NCI-H748 (cell line): ENCODE measurements around the gene LIPH.
A peak's percentile ranks its signal among the peaks of the same experiment; 100 is the strongest.

Experiments used
- DNase-seq: peaks from one replicate; lab custom pipeline; 2025; ENCODE audit not compliant: unreplicated experiment; lab: John Stamatoyannopoulos, UW

LIPH gene

DNA sequence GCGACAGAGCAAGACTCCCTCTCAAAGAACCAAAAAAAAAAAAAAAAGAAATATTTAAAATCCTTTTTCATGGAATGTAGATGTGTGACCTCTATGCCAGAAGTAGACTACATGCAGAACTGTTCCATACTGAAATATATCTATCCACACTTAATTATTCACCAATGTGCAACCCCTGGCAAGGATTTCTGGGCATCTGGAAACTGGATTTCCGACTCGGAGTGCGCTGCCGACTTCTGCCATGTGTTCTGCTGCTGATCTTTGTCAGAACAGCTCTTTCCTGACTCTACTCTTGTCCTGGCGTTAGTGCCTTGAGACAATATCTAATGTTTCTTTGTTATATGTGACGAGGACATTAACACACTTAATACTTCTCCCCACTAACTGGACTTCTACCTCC, 11.7 kb downstream of the LIPH start:
- DNase-seq: no peak

DNA sequence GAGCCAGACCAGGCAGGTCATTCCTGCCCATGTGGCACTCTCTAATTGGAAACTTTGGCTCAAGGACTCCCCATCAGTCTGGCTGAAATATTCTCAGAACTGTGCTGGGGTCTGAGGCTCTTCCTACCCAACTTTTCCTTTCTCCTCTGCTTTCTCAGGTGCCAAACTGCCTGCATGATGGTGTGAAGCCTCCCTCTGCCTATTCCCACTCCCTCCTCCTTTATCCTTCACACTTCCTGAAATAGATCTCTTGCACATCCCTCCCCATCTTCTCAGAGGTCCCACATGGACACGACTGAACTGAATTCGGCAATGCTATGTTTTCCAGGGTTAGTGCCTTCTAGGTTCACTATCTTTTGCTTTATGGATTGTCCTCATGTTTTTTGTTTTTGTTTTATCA, 12.5 kb downstream of the LIPH start:
- no peak for DNase-seq

DNA sequence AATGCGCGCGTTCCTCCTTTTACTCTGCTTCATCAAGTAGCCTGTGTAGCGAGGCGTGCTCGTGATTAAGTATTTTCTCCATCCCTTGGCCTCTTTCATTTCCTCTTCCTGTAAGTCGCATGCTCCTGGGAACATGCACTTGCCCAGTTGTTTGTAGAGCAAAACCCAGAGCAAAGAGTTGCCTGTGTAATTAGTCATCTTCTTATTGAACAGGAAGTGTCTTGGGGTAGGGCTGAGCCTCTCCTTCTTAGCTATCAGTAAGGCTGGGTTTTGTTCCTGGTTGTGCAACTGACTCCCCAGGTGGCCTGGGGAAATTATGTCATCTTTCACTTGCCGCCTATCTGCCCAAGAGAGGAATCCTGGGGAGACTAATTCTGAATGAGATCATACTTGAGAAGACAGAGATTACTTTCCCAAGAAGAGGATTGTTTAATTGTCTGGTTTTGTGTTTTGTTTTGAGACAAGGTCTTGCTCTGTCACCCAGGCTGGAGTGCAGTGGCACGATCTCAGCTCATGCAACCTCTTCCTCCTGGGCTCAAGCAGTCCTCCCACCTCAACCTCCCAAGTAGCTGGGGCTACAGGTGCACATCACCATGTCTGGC, 14.9 kb downstream of the LIPH start:
- no peak for DNase-seq

DNA sequence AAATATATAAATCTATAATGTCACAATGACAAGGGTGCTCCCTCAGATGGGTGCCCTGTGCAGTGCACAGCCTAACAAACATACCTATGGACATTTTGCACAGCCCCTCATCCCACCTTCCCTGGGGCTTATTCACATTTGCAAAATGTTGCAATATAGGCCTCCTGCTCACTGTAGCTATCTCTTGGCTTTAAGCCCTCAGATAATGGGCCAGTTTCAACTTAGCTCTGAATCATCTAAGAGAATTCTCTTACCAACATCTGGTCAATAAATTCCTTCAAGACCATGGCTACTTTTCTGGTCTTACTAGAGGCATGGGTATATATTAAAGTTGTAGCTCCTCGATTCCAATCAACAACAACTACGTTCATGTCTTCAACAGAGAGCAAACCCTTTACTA, 17.9 kb downstream of the LIPH start:
- DNase-seq: no peak

DNA sequence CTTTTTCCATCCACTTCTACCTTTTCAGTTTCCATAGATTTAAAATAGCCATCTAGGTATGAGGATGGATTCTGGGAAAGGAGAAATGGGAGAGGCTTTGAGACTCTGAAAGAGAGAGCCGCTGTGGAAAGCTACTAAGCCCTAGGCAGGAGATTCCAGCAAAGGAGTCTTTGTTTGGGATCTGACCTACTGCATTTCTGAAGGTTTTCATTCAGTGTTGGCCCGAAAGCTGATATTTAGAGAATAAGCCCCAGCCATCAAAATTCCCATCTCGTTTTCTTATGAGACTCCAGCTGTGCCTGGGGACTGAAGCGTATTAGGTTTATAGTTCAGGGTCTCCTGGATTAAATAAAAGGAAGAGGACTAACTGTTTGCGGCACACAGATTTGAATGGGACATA, 19.5 kb downstream of the LIPH start:
- DNase-seq: no peak

DNA sequence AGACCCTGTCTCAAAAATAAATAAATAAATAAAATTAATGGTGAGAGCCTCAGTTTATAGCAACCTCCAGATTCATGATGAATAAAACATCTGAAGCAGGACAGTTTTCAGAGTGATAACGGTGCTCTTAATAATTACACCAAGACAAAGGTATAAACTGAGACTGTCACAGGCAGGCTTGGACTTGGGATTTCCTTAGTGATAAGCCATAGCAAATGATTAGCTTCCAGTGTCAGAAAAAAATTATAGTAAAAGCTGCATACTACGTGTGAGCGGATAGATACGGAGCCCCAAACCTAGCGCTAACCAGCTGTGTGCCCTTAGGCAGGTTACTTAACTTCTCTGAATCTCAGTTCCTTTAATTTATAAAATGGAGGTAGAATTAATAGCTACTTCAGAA, 21.5 kb downstream of the LIPH start:
- no peak for DNase-seq

DNA sequence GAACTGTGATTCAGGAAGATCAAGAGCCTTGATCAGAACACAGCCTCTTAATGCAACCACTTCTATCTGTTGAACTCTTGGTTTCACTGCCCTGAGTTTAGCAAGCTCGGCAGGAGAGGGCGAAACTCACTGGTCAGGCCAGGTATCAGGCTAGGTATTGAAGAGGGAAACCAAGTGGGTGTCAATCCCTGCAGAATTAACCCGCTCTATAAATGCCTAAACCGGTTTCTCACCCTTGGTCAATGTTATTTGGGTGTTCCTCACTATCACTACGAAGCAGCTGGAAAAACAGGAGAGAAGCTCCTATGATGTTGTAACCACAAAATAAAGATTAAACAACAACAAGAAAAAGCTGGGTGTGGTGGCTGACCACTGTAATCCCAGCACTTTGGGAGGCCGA, 23.9 kb downstream of the LIPH start:
- no peak for DNase-seq

DNA sequence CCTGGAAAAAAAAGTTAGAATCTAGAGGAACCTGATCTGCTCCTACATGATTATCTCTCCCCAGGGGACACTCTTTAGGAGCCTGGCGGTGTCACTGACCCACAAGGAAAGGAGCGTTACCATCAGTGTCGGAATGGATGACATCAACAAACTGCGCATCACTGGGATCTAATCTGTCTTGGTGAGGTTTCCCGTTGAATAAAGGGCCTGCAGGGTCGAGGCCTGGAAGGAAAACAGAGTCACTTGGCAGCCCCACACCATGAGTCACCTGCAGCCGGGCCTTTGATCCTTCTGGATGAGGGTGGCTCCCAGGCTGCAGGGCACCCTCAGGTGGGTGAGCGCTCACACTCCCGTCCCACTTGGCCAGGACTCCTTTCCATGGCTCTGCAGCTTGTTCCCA, 25.0 kb downstream of the LIPH start:
- DNase-seq: no peak

DNA sequence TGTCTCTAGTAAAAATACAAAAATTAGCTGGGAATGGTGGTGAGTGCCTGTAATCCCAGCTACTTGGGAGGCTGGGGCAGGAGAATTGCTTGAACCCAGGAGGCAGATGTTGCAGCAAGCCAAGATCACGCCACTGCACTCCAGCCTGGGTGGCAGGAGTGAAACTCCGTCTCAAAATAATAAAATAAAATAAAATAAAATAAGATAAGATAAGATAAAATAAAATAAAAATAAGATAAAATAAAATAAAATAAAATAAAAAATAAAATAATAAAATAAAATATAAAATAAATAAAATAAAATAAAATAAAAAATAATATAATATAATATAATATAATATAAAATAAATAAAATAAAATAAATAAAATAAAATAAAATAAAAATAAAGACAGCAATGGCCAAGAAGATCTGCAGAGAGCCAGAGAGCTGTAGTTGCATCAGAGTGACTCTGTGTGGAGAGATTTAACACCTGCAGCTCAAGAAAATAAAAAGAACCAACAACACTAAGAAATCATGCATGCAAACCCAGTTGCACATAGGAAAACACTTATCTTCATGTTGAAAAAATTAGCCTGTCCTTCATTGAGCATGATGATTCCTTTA, 25.9 kb downstream of the LIPH start:
- no peak for DNase-seq

DNA sequence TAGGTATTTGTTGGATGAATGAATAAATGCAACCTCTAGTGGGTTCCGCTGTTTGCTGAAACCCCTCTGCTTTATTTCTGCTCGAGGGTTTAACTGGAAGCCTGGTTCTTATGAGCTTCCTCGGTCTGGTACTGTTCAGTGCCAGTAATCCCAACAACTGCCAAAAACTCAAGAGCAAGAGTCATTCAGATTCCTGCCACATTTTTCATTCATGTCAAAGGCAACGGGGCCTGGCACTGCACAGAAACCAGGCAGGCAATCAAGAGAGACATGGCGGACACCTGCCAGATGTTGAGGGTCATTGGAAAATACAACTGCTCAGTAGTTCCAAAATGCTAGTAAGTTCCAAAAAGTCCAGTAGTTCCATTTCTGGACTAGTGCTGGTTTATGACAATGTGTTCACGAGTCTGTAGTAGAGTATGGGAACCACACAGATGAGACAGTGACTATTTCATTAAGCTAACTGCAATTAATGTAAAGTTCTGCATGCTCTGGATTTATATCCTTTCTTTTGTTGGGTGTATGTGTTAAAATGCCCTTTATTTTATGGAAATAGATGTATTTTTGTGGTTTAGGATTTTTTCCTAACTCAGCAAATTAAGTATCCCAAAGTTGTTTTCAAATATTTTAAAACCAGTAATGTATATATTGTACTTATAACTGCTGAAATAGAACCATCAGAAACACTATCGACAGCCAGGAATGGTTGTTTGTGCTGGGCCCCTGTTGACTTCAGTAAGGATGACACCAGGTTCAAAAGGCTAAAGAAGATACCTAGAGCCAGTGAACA, 30.8 kb downstream of the LIPH start:
- no peak for DNase-seq

DNA sequence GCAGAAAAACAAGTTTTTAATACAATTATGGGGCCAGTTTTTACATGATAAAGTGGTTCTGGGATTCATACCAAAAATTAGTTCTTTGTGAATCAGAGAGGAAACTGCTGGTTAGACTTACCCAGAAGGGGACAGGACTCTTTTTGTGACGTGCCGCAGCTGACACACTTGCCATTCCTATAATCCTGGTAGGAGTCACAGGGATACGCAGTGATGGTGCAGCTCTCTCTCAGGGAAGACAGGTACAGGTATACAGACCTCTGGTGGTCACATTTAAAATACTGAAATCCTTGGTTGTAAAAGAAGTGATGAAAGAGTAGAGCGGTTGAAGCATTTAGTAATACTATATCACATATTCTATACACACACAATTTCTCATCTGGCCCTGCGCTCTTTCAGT, 33.4 kb downstream of the LIPH start:
- peak; percentile 9 for DNase-seq

DNA sequence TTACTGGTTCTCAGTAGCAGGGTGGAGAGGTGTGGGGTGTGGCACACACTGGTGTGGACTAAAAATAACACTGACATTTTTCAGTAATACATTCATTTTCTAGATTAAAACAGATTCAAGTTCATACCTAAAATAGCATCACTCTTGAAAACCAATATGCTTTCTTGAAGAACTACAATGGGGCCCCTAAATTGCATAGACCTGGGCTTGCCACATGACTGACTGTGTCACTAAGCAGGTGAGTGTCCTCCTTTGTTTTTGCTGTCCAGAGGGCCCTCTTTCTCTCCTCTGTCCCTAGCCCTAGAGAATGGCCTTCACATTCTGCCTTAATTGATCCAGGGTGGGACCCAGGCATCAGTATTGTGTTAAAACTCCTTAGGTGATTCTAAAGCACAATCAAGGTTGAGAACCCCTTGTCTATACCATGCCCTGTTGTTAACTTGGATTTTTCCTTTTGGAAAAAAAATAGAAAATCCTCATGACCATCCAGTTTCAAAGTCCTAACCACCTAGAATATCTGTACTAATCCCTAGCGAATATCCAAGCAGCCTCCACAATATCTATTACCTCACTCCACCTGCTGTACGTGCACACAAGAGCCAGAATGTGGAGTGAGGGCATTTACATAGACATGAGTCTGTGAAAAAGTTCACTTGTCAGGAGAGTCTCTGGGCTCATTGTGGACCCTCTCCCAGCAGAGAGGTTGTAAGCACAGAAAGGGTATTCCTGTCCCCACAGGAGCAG, 34.8 kb downstream of the LIPH start:
- no peak for DNase-seq

DNA sequence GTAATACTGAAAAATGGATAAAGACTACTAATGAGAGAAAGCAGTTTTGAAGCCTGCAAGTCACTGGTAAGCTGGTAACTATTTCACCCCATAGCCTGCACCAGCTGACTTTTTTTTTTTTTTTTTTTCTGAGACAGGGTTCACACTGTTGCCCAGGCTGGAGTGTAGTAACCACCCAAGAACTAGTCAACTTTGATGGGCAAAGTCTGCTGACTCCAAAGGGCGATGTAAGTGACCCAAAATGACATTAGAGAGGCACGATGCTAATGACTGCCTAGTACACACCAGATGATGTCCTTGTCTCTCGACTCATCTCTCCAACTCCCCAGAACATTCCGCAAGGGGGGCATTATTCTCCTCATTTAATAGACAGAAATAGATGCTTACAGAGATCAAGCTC, 40.7 kb downstream of the LIPH start:
- DNase-seq: no peak

DNA sequence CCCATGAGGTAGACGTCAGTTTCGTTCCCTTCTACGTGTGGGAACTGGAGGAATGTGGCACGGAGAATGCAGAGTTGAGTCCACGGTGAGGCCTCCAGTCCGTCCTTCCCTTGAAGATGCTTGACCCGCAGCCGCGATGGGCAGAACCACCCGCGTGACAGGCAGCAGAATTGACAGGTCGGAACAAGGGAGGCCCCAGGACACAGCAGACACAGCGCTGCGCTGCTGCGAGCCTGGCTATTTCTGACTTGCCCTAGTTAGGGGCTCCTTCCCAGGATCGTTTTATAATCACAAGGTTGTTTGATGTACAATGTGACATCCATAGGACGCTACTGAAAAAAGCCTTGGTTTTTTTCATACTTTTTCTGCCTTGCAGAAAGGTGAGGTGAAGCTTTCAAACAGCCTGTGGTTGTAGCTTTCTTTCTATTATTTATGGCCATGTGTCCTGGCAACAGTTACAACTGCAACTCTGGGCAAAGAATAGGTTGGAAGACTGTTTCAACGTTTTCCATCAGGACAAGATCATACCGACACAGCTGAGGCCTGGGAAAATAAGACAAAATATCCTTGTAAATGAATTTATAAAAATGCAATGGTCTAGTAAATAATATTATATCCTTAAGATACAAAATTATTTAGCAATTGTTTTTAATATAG, 43.9 kb downstream of the LIPH start:
- DNase-seq: no peak

DNA sequence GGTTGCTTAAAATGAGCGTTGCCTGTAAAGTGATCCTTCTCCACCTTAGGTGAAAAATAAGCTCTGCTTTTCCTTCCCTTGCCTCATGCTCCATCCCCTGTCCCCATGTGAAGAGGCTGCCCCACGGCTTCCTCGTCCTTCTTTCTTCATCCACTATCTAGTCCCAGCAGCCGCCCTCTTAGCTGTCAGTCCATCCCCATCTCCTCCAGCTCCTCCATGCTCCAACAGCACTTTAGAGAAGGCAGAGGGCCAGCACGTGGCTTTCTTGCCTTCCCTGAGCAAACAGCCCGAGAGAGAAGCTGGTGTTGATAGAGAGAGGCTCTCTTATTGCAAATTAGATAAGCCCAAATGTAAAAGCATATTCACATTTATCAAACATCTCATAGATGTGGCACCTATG, 44.5 kb downstream of the LIPH start:
- no peak for DNase-seq

DNA sequence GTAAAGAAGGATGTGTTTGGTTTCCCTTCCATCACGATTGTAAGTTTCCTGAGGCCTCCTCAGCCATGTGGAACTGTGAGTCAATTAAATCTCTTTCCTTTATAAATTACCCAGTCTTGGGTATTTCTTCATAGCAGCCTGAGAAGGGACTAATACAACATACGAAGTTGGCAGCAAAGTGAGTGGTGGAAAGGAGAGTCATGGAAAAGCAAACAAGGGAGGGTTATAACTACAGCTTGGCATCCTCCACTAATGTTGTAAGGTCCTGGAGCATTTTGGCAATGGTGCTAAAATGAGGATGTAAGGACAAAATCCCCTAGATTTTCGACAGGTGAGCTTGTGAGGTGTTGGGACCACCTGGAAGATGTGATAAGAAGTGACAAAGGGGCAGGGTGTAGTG, 47.8 kb downstream of the LIPH start:
- DNase-seq: no peak

DNA sequence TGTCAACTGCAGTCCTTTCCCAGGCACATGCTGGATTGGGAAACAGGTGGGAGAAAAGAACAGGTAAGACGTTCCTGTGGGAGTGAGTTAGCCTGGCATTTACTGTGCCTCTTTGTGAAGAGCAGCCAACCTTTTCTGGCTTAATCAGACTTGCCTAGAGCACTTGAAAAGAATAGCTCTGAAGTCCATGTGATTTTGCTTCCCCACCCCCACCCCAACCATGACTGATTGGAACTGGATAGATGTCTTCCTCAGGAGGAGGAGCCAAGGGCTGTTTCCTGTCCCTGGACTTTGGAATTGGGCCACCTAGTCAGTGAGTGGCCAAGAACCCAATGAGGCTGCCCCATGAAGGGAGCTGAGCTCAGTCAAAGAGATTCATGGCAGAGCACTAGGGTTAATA, 48.9 kb downstream of the LIPH start:
- no peak for DNase-seq

DNA sequence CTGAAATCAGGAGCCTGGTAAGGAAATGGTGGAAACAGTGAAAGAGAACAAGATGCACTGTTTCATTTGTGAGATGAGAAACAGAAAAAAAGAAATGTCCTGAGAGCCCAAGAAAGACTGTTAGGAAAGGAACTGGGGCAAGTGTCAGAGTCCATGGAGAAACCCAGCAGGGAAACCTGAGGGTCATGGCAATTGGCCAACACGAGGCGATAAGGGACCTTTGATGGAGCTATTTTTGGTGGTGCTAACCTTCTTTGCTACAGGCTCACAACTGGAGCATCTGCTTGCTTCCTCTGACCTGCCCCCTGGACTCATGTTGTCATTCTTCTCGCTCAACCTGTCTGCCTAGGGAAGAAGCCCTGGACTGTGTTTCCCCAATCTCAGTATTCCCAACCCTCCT, 49.4 kb downstream of the LIPH start:
- DNase-seq: no peak

DNA sequence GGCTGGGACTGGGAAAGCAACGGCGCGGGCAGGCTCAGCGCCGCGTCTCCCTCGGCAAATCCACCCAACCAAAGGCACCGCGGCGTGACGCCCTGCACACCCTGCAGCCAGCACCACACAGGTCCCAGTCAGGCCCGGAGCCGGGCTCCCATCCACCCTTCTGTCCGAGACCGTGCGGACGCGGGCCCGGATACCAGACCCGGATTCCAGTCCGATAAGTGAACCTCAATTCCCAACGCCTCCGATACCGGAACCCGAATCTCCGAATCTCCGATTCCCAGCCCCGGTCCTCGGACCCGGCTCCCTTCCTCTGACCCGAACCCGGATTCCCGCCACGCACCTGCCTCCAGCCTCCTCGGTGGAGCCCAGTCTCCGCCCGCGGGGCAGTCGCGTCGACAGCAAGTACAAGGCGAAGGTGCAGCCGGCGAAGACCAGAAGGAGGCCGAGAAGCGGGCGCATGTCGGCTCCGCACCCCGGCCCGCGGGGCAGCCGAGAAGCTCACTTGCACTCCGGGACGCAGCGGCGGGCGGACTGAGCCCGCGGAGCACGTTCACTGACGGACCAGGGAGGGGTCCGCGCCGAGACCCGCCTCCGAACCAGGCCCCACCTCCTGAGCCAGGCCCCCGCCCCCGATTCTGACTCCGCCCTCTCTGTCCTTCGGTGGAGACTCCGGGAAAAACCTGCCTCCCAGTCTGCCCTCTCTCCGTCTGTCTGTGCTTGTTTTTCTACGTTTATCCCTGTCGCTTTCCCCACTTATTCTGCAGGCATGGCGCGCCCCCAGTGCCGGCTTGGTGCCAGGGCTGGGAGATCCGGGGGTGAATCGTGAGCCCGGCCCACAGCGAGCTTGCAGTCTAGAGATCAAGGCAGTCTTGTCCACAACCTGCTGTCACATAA, 53.6 kb downstream of the LIPH start, which contains the start of gene TMEM41A:
TSS of gene TMEM41A (minus strand) at position 533 of the 894 bp plus-strand sequence. CDS start at position 459, 74 bp downstream.
- peak; percentile 89 for DNase-seq

DNA sequence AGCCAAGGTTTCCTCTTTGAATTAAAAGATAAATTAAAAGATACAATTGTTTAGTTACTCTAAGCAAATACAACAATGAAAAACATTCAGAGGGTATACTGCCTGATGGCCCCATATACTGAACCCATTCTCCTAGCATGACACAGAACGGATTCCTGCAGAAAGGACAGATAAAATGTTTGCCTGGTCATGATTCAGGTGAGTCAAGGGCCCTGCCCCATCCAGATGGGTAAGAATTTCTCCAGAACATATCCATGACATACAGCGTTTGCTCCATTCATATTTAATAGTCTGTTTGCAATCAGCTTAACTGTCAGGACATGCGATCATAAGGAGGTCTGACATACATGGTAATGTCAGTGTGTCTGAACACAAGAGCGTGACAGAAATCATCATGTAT, 62.1 kb downstream of the LIPH start:
- DNase-seq: no peak
